HS-5 (cell line): ENCODE data around the gene HEXIM2.
A peak's percentile ranks its signal among the peaks of the same experiment; 100 is the strongest.
"Not testable (repeated sequence)": the region's sequence is repeated elsewhere in the genome, so short reads cannot be mapped to it uniquely, and the experiment has no call there.

Experiments
- DNase-seq: peaks from one replicate; pipeline ENCODE4 v3.0.0-alpha.2; 2012; ENCODE audit warnings: low read depth

HEXIM2 gene

GRCh38 chr17:45161288-45162024, at the start of gene HEXIM2:
TSS of gene HEXIM2 (plus strand) at chr17:45161875. CDS start at chr17:45162794, 919 bp downstream.
- peak; percentile 99 for DNase-seq

DNA sequence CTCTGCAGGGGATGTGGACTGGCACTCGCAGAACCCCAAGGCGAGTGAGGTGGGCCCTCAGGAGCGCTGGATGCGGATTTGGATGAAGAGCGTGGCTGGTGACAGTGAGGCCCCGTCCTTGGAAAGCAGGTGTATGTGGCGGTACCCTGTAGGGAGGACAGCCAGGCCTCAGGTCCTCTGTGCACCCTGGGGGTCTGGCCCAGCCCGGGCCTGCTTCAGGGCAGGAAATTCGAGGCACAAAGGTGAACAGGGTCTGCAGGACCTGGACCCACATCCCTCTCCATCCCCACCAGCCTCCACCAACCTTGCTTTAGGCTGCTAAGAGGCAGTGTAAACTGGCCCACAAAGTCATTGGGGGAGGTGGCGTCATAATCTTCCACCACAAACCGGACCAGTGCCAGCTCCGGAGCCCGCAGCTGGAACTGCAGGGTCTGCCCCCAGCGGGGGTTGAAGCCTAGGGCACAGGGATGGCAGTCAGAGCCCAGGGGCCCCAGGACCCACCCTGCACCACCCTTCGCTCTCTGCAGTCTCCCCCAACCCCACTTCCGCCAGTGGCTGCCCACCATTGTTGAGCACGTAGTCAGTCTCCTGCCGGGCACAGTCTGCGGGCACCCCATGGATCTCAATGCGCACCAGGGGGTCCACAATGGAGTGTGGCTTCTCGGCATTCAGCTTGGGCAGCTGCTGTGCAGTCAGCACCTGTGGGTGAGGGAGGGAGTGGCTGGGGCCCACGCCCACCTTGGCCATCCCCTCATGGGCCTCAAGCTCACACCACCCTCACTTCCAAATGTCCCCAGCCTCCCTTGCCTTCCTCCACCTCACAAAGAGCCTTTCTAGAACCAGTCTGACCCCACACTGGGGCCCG, 48.9 kb upstream of the HEXIM2 start:
- DNase-seq = no peak

- DNase-seq = no peak
Measured at GRCh38 chr17:45113424-45113754, 48.3 kb upstream of the HEXIM2 start.

DNA sequence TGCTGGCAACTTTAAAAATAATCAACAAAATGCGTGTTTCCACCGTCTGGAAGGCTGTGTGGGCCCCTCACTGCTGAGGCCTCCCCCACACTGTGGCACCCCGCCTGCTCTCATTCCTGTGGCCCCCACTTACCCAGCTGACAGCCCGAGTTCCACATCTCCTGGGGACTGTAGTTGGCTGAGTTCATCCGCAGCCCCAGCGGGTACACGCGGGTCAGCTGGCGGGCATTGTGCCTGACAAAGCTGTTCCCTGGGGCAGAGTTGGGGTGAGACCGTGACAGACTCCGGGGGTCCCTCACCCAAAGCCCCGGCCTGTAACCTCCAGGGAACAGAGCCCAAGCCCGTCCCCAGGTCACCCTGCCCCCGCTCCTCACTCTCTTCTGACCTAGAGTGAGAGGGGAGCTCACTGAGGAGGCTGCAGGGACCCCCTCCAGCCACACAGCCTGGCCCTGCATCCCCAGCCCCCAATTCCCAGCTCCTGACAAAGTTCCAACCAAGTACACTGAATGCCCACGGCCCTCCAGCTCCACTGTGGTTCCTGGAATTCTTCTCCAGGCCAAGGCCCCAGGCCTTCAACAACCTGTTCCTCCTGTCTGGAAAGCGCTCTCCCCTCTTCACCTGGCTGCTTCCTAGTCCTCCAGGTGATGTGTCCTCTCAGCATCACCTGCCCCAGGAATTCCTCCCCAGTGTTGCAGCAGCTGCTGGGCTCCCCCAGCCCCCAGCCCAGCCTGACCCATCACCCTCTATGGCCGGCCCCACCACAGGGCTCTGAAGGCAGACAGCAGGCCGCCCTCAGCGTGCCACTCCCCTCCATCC, 47.4 kb upstream of the HEXIM2 start:
- DNase-seq = no peak

DNA sequence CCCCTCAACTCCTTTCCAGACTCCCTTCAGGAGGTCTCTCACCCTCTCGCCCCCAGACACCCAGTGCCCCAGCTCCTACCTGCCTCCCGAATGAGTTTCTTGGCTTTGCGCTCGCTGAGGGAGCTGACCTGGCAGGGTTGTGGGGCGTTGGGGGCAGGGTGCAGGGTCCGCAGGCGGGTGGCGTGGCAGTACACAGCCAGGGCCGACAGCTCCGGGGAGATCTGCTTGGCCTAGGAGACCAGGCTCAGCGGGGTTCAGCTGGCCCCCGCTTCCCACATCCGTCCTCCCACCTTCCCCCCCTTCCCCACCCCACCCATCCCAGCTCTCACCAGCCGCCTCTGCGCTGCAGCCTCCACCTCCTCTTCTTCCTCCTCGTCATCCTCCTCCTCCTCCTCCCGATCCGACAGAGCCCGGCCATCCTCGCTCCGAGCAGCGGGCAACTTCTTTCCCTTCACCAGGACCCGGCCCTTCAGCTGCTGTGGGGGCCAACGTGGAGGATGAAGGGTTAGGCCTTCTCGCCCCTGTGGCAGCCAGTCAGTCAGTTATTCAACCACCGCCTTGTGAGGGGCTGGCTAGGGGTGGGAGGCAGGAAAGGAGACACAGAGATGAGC, 46.6 kb upstream of the HEXIM2 start:
- no peak for DNase-seq

DNA sequence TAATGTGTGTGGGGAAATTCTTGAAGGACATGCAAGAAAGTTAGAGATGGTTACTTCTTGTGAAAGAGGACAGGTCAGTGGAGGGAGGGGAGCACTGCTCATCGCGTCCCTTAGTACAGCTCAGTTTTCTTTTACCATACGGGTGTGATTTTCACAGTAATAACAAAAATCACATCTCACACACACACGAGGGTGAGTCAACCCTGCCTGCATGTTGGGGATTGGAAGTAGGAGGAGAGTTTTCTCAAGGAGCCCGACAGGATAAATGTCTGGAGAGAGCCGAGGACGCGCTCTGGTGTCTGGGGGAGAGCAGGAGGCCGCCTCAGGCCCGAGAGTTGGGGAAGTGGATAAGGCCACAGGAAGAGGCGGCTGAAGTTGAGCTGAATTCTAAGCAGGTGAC, 45.8 kb upstream of the HEXIM2 start:
- DNase-seq = no peak

- no peak for DNase-seq
Measured at GRCh38 chr17:45116434-45117016, 45.1 kb upstream of the HEXIM2 start.

DNA sequence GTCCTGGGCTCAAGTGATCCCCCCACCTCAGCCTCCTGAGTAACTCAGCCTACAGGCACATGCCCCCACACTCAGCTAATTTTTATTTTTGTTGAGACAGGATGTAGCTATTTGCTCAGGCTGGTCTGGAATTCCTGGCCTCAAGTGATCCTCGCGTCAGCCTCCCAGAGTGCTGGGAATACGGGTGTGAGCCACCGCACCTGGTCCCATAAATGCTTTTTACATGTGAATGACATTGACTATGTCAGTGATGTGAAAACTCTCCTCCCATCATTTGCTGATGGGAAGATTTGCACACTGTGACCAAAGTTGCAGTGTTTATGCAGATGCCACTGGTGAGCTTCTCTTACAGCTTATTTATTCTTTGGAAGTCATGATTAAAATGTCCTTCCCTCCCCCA, 44.3 kb upstream of the HEXIM2 start:
- DNase-seq = no peak

GRCh38 chr17:45117848-45118646, 43.6 kb upstream of the HEXIM2 start:
- DNase-seq = no peak

- no peak for DNase-seq
Measured at GRCh38 chr17:45118691-45119090, 43.0 kb upstream of the HEXIM2 start.

GRCh38 chr17:45119964-45120363, 41.7 kb upstream of the HEXIM2 start:
- DNase-seq = no peak

DNA sequence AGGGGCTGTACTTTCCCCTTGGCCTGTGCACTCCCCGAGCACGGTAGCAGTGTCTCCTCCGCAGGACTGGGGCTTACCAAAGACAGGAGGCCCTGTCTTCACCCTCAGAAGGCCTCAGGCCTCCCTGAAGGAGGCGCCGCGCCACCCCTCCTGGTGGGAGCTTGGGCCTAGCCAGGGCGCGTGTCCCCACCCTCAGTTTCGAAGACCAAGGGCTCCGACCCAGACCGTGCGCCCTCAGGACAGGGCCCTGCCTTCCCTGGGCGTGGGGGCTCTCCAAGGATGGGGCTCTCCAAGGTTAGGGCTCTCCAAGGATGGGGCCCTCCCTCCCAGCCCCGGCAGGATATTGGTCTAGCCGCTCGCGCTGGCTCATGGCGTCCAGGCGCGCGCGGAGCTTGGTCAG, 41.1 kb upstream of the HEXIM2 start:
- DNase-seq = no peak

DNA sequence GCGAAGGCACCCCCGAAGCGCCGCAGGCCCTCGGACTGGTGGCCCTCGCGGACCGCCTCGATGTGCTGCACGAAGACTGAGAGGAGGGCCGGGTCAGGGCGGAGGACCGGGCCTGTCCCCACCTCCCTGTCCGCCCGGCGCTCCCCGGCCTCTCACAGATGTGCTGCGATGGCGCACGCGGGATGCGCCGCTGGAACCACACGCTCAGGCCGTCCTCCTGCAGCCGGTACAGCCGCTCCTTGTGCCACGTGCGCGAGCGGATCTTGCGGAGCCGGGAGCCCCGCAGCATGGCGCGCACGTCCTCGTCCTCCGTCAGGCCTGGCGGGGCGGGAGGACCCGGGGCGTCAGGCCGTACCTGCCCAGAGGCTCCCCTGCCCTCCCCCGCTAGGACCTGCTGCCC, 40.6 kb upstream of the HEXIM2 start:
- no peak for DNase-seq

DNA sequence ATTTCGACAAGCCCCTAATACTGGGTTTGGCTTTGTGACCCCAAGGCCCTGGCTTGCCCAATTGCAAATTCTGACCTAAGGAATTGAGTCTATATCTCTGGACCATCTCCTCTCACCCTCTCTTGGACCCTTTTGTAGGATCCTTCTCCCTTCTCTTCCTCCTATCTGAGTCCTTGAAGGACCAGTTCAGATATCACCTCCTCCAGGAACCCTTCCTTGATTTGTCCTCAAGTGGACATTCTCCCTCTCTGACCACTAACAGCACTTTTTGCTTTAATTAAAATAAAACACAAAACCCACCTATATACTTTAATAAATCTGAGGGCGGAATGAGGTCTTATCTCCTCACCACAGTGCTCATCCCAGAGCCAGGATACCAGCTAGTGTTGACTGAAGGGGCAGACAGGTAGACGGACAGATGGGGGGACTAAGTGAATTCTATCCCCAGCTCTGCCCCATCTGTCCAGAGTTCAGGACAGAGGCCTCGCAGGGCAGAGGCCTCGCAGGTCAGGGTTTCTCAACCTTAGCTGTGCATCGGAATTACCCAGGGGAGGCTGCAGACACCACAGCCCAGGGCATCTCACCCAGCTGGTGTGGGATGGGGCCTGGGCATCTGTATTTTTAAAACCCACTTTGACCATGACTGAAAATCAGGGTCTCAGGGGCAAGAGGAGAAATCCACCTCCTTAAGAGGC, 38.5 kb upstream of the HEXIM2 start:
- no peak for DNase-seq

DNA sequence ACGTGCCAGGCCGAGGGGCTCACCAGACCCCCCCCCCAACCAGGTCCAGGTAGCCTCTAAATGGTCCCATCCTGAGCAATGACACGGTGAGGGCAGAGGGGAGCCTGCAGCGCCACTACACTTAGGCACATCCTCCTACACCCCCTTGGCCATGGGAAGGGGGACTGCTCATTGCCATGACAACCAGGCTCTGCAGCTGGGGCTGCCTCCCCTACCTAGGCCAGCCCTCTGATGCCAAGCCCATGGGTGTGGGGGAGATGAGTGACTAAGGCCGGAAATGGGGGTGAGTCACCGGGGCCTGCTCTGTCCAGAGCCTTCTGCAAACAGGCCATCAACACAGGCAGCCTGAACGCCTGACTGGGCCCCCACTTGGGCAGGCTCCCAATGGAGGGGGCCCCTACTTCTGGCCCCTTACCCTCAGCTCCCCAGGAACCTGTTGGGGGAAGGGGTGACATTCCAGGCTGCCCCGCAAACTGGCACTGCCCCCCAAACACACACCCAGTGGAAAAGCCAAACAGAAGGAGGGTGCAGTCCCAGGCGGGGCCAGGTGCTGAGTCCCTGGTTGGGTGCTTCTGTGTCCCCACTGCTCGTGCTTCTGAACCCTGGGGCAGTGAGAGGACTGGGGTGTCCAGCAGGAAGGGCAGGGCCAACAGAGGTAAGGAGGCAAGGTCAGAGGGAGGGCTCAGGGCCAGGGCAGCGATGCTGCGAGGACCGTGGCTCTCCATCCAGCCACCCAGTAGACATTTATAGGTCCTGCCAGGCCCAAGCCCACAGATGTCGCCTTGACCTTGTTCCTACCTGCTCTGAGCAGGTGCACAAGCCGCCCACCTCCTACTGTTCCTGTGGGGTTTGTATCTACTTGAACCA, 37.5 kb upstream of the HEXIM2 start:
- DNase-seq = peak; percentile 67

GRCh38 chr17:45124797-45125122, 36.9 kb upstream of the HEXIM2 start:
- DNase-seq = not testable (repeated sequence)

- no peak for DNase-seq
Measured at GRCh38 chr17:45125509-45125908, 36.2 kb upstream of the HEXIM2 start.

GRCh38 chr17:45127207-45127547, 34.5 kb upstream of the HEXIM2 start:
- DNase-seq = no peak

- no peak for DNase-seq
Measured at GRCh38 chr17:45127548-45128300, 34.0 kb upstream of the HEXIM2 start.
